ENCODE data around the gene SYNGR1.

DNA sequence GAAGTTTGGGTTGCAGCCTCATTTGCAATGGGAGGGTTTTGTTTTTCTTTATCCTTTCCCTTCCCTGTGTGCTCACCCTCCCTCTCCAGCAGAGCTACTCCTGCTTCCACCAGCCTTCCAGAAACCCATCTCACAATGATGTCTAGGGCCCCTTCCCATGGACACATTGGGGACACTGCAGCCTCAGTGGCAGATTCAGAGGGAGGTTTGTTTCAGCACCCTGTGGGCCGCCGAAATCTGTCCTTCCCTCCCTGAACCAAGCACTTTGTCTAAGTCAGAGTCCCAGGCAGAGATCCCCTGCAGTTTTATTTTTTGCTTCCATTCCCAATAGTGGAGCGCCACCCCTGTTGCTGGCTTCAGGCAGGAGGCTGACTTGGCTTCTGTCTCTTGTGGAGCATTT lies 8.6 kb upstream of the SYNGR1 start:
- TF ChIP-seq, protein P1, sequence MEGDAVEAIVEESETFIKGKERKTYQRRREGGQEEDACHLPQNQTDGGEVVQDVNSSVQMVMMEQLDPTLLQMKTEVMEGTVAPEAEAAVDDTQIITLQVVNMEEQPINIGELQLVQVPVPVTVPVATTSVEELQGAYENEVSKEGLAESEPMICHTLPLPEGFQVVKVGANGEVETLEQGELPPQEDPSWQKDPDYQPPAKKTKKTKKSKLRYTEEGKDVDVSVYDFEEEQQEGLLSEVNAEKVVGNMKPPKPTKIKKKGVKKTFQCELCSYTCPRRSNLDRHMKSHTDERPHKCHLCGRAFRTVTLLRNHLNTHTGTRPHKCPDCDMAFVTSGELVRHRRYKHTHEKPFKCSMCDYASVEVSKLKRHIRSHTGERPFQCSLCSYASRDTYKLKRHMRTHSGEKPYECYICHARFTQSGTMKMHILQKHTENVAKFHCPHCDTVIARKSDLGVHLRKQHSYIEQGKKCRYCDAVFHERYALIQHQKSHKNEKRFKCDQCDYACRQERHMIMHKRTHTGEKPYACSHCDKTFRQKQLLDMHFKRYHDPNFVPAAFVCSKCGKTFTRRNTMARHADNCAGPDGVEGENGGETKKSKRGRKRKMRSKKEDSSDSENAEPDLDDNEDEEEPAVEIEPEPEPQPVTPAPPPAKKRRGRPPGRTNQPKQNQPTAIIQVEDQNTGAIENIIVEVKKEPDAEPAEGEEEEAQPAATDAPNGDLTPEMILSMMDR (IDR thresholded peaks at IDR 0.05): no peak
- TF ChIP-seq POLR2A (IDR thresholded peaks at IDR 0.05): no peak
